ENCODE data around the gene ZBED1. TPM values are rescaled to one million over a fixed set of nuclear protein-coding genes. Genes with fewer than 3 reads are reported as not detected.
A peak's percentile ranks its signal among the peaks of the same experiment; 100 is the strongest.
"Not testable (repeated sequence)": the region's sequence is repeated elsewhere in the genome, so short reads cannot be mapped to it uniquely, and the experiment has no call there.

The ZBED1 gene
- total RNA-seq, 8 experiments from 2014 or later = 14.1 to 36.6 (median 23.2) TPM

GRCh38 chrX:2536141-2536540 lies 35.4 kb upstream of the ZBED1 start:
- peaks cover 8 to 15% of the 10 kb centered on the region in 2 donors for H3K4me1 ChIP-seq (replicated peaks in 1 of 2)
- no peak overlapping the region for H3K4me3 ChIP-seq
- WGBS, 10 experiments = 41 to 100% (median 94%) methylated on average over 2 to 7 of the region's 7 CpGs; no CpG with 5 or more reads in 1 of the 10 experiments
- in situ Hi-C loops (cut with MboI; ENCODE audit: low pct_unique_long_range_greater_than_20kb in 2 of 9, low sequenced_read_pairs in 9 of 9, unreplicated experiment in 9 of 9) = no loop called here
- no peak for ATAC-seq (replicated peaks in 6 of 8)
- no peak overlapping the region for H3K27ac ChIP-seq

- H3K27ac ChIP-seq; in situ Hi-C loops (cut with MboI; ENCODE audit: low pct_unique_long_range_greater_than_20kb in 2 of 9, low sequenced_read_pairs in 9 of 9, unreplicated experiment in 9 of 9); ATAC-seq (replicated peaks in 6 of 8); H3K4me3 ChIP-seq: not testable (repeated sequence)
- 10 to 100% (median 50%) methylated on average over 1 to 2 of the region's 5 CpGs; no CpG with 5 or more reads in 3 of the 10 experiments for WGBS, 10 experiments
- peaks cover 8 to 15% of the 10 kb centered on the region in 2 donors for H3K4me1 ChIP-seq (replicated peaks in 1 of 2)
Measured at GRCh38 chrX:2534261-2535021, 33.7 kb upstream of the ZBED1 start.

DNA sequence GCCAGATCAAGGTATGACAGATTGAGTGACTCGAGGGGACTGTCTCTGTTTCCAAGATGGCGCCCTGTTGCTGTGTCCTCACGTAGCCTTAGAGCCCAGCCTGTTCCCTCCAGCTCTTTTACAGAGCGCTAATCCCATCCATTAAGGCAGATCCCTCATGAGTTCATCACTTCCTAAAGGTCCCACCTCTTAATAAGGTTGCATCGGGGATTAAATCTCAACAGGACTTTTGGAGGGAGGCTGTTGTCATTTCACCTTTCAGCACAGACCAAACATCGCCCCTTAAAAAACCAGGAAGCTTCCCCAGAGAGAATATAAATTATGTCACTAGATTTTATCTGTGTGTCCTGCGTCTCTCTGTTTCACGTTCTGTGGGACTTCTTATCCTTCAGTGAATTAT lies 32.6 kb upstream of the ZBED1 start:
- peaks cover 8 to 13% of the 10 kb centered on the region in 2 donors for H3K4me1 ChIP-seq (replicated peaks in 1 of 2)
- H3K27ac ChIP-seq = no peak overlapping the region
- ATAC-seq (replicated peaks in 6 of 8) = no peak
- 31 to 100% (median 67%) methylated on average over 1 to 5 of the region's 8 CpGs; no CpG with 5 or more reads in 1 of the 10 experiments for WGBS, 10 experiments
- H3K4me3 ChIP-seq = no peak overlapping the region
- in situ Hi-C loops (cut with MboI; ENCODE audit: low pct_unique_long_range_greater_than_20kb in 2 of 9, low sequenced_read_pairs in 9 of 9, unreplicated experiment in 9 of 9) = no loop called here

GRCh38 chrX:2526390-2526789 lies 25.6 kb upstream of the ZBED1 start:
- H3K4me1 ChIP-seq (replicated peaks in 1 of 2) = no peaks in the 10 kb centered on the region
- ATAC-seq (replicated peaks in 6 of 8) = no peak
- no peak overlapping the region for H3K4me3 ChIP-seq
- 33 to 100% (median 89%) methylated on average over 1 to 8 of the region's 10 CpGs; no CpG with 5 or more reads in 2 of the 10 experiments for WGBS, 10 experiments
- in situ Hi-C loops (cut with MboI; ENCODE audit: low pct_unique_long_range_greater_than_20kb in 2 of 9, low sequenced_read_pairs in 9 of 9, unreplicated experiment in 9 of 9) = no loop called here
- no peak overlapping the region for H3K27ac ChIP-seq

DNA sequence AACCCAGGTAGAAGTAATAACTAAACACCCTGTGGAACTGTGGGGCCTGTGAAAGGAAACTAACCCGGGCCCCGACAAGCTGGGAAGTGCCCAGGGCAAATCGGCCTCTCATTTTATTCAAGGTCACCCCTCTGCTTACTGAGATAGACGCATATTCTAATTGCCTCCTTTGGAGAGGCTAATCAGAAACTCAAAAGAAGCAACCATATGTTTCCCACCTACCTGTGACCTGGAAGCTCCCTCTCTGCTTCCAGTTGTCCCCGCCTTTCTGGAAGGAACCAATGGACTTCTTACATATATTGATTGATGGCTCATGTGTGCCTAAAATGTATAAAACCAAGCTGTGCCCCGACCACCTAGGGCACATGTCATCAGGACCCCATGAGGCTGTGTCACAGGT lies 23.1 kb upstream of the ZBED1 start:
- no peaks in the 10 kb centered on the region for H3K4me1 ChIP-seq (replicated peaks in 1 of 2)
- 0 to 86% (median 50%) methylated on average over 1 to 5 of the region's 6 CpGs; no CpG with 5 or more reads in 1 of the 10 experiments for WGBS, 10 experiments
- H3K27ac ChIP-seq = no peak overlapping the region
- no peak overlapping the region for H3K4me3 ChIP-seq
- no peak for ATAC-seq (replicated peaks in 6 of 8)
- in situ Hi-C loops (cut with MboI; ENCODE audit: low pct_unique_long_range_greater_than_20kb in 2 of 9, low sequenced_read_pairs in 9 of 9, unreplicated experiment in 9 of 9) = no loop called here

GRCh38 chrX:2521927-2522386 lies 21.2 kb upstream of the ZBED1 start:
- Histone ChIP-seq H3K27ac (no peak overlapping the region), H3K4me1 (replicated peaks in 1 of 2) (no peaks in the 10 kb centered on the region), H3K4me3 (no peak overlapping the region)
- in situ Hi-C loops (cut with MboI; ENCODE audit: low pct_unique_long_range_greater_than_20kb in 2 of 9, low sequenced_read_pairs in 9 of 9, unreplicated experiment in 9 of 9) = no loop called here
- 51 to 100% (median 85%) methylated on average over 1 to 6 of the region's 6 CpGs for WGBS, 10 experiments
- no peak for ATAC-seq (replicated peaks in 6 of 8)

DNA sequence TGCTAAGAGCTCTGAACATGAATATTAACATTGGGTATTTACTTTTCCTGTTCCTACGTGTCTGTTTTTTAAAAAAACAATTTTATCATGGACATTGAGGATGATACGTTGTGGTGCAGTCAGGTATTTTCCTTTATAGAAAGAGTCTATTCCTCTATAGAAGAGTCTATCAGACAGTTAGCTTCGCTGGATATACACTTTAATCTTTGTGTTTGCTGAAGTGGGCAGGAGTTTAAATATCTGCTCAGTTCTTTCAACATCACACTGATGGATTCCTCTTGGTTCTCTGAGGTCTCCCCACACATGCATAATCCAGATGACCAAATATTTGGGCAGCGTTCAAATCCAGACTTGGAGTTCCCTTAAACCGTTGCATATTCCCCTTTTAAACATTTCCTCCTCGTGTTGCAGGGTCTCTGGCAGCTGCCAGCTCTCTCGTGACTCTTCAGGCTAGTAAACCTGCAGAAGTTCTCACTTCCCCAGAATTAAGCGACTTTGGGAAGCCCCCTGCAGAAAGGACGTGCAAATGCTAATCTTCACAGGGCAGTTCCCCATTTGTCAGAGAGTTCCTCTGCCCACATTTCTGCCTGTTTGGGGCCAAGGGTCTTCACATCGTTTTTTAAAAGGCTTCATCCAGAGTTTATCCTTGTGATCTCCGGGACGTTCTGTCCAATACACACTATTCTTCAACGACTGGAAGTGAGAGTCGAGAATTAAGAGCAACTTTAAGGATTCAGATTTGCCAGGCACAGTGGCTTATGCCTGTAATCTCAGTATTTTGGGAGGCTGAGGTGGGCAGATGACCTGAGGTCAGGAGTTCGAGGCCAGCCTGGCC lies 20.5 kb upstream of the ZBED1 start:
- in situ Hi-C loops (cut with MboI; ENCODE audit: low pct_unique_long_range_greater_than_20kb in 2 of 9, low sequenced_read_pairs in 9 of 9, unreplicated experiment in 9 of 9) = no loop called here
- H3K27ac ChIP-seq = no peak overlapping the region
- no peaks in the 10 kb centered on the region for H3K4me1 ChIP-seq (replicated peaks in 1 of 2)
- WGBS, 10 experiments = 13 to 79% (median 61%) methylated on average over 2 to 14 of the region's 15 CpGs
- no peak overlapping the region for H3K4me3 ChIP-seq
- peak in 1 of 8 experiments; percentile 21 for ATAC-seq (replicated peaks in 6 of 8)

DNA sequence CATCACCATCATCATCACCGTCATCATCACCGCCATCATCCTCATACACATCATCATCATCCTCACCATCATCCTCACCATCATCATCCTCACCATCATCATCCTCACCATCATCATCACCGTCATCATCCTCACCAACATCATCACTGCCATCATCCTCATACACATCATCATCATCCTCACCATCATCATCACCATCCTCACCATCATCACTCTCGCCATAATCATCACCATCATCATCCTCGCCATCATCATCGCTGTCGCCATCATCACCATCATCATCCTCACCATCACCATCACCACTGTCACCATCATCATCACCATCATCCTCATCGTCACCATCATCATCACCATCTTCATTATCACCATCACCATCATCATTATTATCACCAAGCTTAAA lies 19.8 kb upstream of the ZBED1 start:
- Histone ChIP-seq H3K4me1 (replicated peaks in 1 of 2) (no peaks in the 10 kb centered on the region), H3K27ac (no peak overlapping the region), H3K4me3 (no peak overlapping the region)
- in situ Hi-C loops (cut with MboI; ENCODE audit: low pct_unique_long_range_greater_than_20kb in 2 of 9, low sequenced_read_pairs in 9 of 9, unreplicated experiment in 9 of 9) = no loop called here
- ATAC-seq (replicated peaks in 6 of 8) = no peak
- 76 to 100% (median 92%) methylated on average over 2 to 8 of the region's 8 CpGs for WGBS, 10 experiments

GRCh38 chrX:2519638-2520037 lies 18.9 kb upstream of the ZBED1 start:
- WGBS, 10 experiments = 0 to 83% (median 50%) methylated on average over 1 to 3 of the region's 3 CpGs
- H3K4me1 ChIP-seq (replicated peaks in 1 of 2); ATAC-seq (replicated peaks in 6 of 8); in situ Hi-C loops (cut with MboI; ENCODE audit: low pct_unique_long_range_greater_than_20kb in 2 of 9, low sequenced_read_pairs in 9 of 9, unreplicated experiment in 9 of 9); H3K27ac ChIP-seq; H3K4me3 ChIP-seq: not testable (repeated sequence)

- ATAC-seq (replicated peaks in 6 of 8) = no peak
- Histone ChIP-seq H3K4me3 (no peak overlapping the region), H3K4me1 (replicated peaks in 1 of 2) (no peaks in the 10 kb centered on the region), H3K27ac (no peak overlapping the region)
- WGBS, 10 experiments = 0 to 85% (median 27%) methylated on average over 1 to 6 of the region's 6 CpGs; no CpG with 5 or more reads in 2 of the 10 experiments
- in situ Hi-C loops (cut with MboI; ENCODE audit: low pct_unique_long_range_greater_than_20kb in 2 of 9, low sequenced_read_pairs in 9 of 9, unreplicated experiment in 9 of 9) = no loop called here
Measured at GRCh38 chrX:2517055-2517454, 16.3 kb upstream of the ZBED1 start.

- no peak for ATAC-seq (replicated peaks in 6 of 8)
- H3K4me1 ChIP-seq (replicated peaks in 1 of 2) = no peaks in the 10 kb centered on the region
- H3K4me3 ChIP-seq = no peak overlapping the region
- 0 to 97% (median 80%) methylated on average over 1 to 5 of the region's 5 CpGs for WGBS, 10 experiments
- in situ Hi-C loops (cut with MboI; ENCODE audit: low pct_unique_long_range_greater_than_20kb in 2 of 9, low sequenced_read_pairs in 9 of 9, unreplicated experiment in 9 of 9) = no loop called here
- H3K27ac ChIP-seq = no peak overlapping the region
Measured at GRCh38 chrX:2516623-2517022, 15.8 kb upstream of the ZBED1 start.

DNA sequence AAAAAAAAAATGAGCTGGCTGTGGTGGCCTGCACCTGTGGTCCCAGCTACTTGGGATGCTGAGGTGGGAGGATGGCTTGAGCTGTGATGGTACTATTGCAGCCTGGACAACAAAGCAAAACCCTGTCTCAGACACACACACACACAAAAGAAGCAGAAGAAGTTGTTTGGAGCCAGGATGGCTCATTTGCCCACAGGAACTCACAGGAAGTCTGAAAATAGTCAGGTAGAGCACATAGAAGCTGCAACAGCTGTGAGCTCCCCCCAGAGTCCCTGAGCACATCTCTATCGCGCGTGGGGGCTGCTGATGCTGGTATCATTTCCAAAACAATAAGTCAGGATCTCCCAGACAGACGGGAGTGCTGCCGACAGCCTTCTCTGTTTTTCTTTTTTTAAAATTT lies 13.4 kb upstream of the ZBED1 start:
- WGBS, 10 experiments = 7 to 90% (median 71%) methylated on average over 1 to 5 of the region's 5 CpGs; no CpG with 5 or more reads in 5 of the 10 experiments
- Histone ChIP-seq H3K4me1 (replicated peaks in 1 of 2) (no peaks in the 10 kb centered on the region), H3K4me3 (no peak overlapping the region), H3K27ac (no peak overlapping the region)
- in situ Hi-C loops (cut with MboI; ENCODE audit: low pct_unique_long_range_greater_than_20kb in 2 of 9, low sequenced_read_pairs in 9 of 9, unreplicated experiment in 9 of 9) = no loop called here
- no peak for ATAC-seq (replicated peaks in 6 of 8)

DNA sequence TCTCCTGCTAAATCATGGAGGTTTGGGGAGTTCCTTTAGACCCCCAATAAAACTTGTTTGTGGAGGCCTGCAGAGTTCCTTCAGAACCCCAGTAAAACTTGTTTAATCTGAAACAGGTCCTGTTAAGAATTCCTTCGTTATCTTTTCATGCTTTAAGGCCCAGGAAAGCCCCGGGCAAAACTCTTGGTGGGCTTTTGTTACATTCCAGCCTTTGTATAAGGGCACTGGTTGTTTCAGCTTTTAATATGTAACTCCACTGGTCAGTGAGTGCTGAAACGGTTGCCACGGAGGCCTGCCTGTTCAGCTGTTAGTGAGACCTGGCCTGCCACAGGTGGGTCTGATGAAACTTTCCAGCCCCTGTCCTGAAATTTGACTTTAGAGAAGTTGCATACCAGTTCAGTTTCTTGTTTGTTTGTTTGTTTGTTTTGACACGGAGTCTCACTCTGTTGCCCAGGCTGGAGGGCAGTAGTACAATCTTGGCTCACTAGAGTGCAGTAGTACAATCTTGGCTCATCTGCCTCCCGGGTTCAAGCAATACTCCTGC lies 12.4 kb upstream of the ZBED1 start:
- Histone ChIP-seq H3K4me3 (no peak overlapping the region), H3K4me1 (replicated peaks in 1 of 2) (no peaks in the 10 kb centered on the region), H3K27ac (no peak overlapping the region)
- 0 to 78% (median 58%) methylated on average over 1 to 4 of the region's 6 CpGs; no CpG with 5 or more reads in 1 of the 10 experiments for WGBS, 10 experiments
- in situ Hi-C loops (cut with MboI; ENCODE audit: low pct_unique_long_range_greater_than_20kb in 2 of 9, low sequenced_read_pairs in 9 of 9, unreplicated experiment in 9 of 9) = no loop called here
- no peak for ATAC-seq (replicated peaks in 6 of 8)
